ENCODE measurements around the gene FAM200B.

The FAM200B gene

GRCh38 chr4:15668566-15669435 lies 12.8 kb upstream of the FAM200B start:
- DNase-seq (ENCODE audit: low spot score): no peak

DNA sequence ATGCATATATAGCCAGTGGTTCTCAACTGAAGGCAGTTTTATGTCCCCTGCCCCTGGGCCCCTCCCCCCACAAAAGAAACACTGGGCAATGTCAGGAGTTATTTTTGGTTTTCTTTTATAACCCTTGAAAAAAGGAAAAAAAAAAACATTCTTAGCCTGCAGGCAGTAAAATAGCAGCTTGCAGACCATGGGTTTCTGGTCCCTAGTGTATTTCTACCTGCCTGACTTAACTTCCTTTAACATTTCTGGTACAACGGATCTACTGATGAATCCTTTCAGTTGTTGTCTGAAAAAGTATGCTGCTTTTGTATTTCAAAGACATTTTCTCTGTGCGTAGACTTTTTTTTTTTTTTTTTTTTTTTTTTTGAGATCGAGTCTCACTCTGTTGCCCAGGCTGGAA lies 11.1 kb upstream of the FAM200B start:
- DNase-seq (ENCODE audit: low spot score): no peak

GRCh38 chr4:15672101-15672500 lies 9.5 kb upstream of the FAM200B start:
- no peak for DNase-seq (ENCODE audit: low spot score)

DNA sequence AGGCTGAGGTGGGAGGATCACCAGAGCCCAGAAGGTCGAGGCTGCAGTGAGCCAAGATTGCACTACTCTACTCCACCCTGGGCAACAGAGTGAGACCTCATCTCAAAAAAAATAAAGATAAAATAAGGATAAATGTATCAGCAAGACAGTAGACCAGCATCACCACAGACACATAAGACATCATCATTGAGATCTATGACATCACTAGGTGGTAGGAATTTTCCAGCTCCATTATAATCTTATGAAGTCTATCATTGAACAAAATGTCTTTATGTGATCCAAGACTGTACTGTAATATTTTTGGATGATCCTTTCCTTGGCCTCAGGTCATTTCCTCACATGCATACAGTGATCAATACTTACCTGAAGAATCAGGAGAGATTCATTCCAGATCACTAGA lies 8.3 kb upstream of the FAM200B start:
- DNase-seq (ENCODE audit: low spot score): no peak

- DNase-seq (ENCODE audit: low spot score): no peak
Observed at GRCh38 chr4:15674046-15674445, 7.6 kb upstream of the FAM200B start.

DNA sequence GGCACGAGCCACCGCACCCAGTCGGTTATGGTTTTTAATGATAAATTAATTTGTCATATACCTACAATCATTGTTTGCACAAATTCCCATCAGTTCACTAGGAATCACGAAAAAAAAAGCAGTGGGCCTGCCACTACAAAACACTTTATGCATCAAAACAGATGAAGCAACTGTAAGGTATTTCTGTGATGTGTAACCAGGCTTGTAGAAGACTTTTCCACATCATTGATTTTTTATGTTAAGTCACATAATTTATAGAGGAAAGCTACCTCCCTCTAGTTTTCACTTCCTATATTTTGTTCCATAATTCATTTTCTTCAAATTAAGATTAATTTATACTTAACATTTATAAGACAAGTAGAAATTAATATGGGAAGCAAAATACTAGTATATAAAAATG lies 6.7 kb upstream of the FAM200B start:
- no peak for DNase-seq (ENCODE audit: low spot score)

GRCh38 chr4:15675356-15675755 lies 6.3 kb upstream of the FAM200B start:
- DNase-seq (ENCODE audit: low spot score): no peak

DNA sequence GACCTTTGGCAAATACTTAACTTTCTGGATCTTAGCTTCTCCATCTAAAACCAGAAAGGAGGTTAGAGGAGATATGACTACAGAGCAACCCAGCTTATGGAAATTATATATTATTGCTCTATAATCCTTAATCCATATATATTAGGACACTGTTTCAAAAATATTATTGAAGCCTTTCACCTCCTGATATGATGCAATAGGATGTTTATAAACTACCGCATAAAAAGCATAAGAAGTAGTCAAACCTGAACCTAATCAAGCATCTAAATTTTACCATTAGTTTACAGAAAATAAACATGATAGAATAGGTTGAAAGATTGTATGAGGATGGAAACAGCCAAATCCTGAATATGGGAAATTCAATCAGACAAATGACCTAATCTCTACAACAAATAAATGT lies 5.6 kb upstream of the FAM200B start:
- DNase-seq (ENCODE audit: low spot score): no peak

DNA sequence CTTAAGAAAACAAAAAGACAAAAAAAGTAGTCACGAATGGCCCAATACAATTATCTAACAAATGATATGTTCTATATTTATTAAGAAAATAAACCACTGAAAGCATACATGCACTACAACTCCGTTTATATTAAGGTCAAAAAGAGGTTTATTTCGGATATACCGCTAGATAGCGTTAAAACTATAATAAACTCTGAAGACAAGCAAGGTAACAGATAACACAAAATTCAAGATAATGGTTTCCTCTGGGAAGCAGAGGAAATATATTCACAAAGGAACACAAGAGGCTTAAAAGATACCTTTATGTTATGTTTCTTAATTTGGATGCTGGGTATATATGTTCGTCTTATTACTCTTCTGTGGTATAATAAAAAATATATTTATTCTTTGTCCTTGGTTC lies 4.7 kb upstream of the FAM200B start:
- DNase-seq (ENCODE audit: low spot score): no peak

- no peak for DNase-seq (ENCODE audit: low spot score)
Observed at GRCh38 chr4:15677507-15677988, 4.1 kb upstream of the FAM200B start.

DNA sequence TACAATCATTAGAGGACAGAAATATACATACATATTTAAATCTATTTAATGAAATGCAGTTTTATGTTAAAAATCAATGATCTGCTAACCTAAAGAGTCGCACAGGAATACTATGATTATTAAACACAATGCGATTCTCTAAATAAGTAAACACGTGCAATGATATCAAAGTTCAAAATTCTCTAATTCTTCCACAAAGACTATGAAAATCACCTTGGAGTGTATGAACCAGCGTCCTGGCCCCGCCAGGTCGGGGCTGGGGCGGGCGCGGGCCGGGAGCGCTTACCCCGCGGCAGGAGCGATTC lies 608 bp upstream of the FAM200B start:
- DNase-seq (ENCODE audit: low spot score): no peak

DNA sequence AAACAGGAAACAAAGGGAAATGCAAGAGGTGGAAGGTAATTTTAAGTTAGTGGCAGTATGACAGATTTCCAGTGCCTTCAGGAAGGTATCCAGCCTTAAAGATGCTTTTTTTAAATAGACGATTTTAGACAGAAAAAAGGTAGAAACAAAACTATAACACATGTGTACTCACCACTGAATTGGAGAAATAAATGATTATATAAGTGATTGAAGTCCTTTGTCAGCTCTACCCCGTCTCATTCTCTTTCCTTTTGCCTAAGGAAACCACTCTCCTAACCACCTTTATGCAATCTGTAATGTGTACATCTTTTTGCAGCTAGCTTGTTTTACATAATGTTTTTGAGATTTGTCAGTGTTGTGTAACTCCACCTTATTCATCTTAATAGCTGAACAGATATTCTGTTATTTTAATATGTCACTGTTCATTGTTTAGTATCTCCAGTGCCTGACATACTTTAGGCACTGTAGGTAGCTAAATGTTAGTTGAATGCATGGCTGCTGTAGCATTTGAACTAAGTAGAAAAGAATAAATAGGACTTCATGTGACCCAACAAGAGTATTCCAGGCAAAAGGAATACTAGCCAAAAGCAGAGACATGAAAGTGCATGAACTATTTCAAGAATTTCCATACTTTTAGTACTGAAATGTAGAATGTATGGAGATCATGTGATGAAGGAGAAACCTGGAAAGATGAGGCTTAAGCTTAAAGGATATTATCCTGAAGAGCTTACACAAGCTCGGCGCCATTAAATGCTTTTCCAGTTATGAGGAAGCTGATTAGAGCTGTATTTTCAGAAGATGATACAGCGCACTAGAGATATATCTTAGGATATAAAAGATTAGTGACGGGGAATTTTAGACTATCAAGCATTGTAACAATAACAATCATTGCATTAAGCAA lies 865 bp downstream of the FAM200B start:
- peak; percentile 44 for DNase-seq (ENCODE audit: low spot score)

DNA sequence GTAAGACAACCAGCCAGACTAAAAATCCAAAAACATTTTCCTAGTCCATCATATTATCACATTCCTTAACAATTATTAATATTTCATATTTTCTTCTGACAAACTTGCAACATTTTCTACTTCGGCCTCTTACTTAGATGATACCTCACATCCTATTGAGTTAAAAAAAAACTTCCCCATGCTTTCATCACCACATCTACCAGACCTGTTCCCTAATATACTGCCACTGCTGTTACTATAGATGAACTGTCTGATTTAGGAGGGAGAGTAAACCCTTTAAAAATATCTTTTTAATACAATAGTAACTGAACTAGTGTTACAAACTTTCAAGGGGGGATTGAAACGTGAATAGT lies 1.5 kb downstream of the FAM200B start:
- DNase-seq (ENCODE audit: low spot score): peak; percentile 61

- no peak for DNase-seq (ENCODE audit: low spot score)
Observed at GRCh38 chr4:15684498-15684897, 2.9 kb downstream of the FAM200B start.

- DNase-seq (ENCODE audit: low spot score): no peak
Observed at GRCh38 chr4:15688051-15688450, 6.4 kb downstream of the FAM200B start.

DNA sequence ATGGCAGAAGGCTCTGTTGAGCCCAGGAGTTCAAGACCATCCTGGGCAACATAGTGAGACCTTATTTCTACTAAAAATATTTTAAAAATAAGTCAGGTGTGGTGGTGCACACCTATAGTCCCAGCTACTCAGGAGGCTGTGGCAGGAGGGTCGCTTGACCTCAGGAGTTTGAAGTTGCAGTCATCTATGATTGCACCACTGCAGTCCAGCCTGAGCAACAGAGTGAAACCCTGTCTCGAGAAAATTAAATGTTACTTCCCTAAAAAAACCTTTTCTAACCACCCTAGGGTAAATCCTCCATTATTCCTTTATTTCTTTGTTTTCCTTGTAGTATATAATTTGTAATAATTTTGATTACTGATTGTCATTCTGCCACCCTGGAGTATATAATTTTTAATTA lies 7.9 kb downstream of the FAM200B start:
- no peak for DNase-seq (ENCODE audit: low spot score)

- peak; percentile 30 for DNase-seq (ENCODE audit: low spot score)
Observed at GRCh38 chr4:15690020-15690809, 8.6 kb downstream of the FAM200B start.

- no peak for DNase-seq (ENCODE audit: low spot score)
Observed at GRCh38 chr4:15691346-15692135, 9.9 kb downstream of the FAM200B start.

DNA sequence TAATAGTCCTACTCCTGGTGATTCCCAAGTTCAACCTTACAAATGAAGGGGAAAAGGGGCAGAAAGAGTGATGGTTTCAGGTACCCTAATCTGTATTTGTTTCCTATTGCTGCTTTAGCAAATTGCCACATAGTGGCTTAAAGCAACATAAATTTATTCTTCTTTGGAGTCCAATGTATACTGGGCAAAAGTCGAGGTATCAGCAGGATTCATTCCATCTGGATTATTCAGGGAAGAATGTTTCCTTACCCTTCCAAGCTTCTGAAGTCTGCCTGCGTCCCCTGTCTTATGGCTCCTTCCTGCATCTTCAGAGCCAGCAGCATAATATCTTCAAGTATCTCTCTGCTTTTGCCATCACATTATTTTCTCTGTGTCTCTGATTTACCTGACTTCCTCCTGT lies 11.0 kb downstream of the FAM200B start:
- DNase-seq (ENCODE audit: low spot score): no peak

DNA sequence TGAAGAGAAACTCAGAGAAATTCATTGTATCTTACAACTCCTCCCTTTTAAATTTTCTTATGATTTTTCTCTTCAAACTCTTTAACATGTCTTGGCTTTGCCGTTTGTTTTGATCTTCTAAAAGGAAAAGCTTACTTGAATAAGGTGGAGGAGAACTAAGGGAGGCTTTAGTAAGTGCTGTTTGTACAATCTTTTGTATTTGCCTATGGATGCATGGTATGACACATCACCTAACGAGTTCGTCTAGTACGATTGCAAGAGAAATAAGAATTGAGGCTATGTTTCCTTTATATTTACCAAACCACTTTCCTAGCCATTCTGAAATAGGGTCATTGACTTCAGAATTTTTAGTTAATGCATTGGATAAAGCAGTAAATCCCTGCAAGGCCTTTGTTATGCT lies 12.8 kb downstream of the FAM200B start:
- DNase-seq (ENCODE audit: low spot score): no peak

DNA sequence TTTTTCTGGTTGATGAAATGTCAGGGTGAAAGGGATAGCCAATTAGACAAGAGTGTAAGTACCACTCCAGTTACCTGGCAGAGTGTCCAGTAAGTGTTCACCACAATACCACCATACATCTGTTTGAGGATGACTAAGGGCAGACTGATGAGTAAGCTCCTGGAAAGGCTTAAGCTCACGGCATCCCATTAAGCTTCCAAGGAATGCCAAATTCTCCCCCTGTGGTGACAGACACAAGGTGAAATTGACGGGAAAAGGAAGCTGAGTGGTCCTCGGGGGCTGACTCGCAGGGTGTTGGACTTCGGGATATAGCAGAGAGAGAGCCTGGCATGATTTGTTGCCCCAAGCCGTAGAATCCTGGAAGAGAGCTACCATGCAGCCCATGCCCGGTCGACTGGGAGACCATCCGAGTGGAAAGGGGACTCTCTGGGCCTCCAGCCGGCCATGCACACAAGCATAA lies 13.6 kb downstream of the FAM200B start:
- DNase-seq (ENCODE audit: low spot score): peak; percentile 85

GRCh38 chr4:15695729-15696128 lies 14.1 kb downstream of the FAM200B start:
- no peak for DNase-seq (ENCODE audit: low spot score)

Data from RKO (cell line).